Stimulated activated CD8-positive, alpha-beta memory T cell treated with anti-CD3 and anti-CD28 coated beads, Interleukin-12 subunit alpha, Interleukin-12 subunit beta, amount 100 ng/mL, for 1 hour (primary cell): ENCODE data around the gene LANCL2.
A peak's percentile ranks its signal among the peaks of the same experiment; 100 is the strongest.
"Not testable (repeated sequence)": the region's sequence is repeated elsewhere in the genome, so short reads cannot be mapped to it uniquely, and the experiment has no call there.

ENCODE experiments used
- DNase-seq: peaks from one replicate; pipeline ENCODE4 v3.0.0-alpha.2; 2020; ENCODE audit warnings: low read depth

The LANCL2 gene

DNA sequence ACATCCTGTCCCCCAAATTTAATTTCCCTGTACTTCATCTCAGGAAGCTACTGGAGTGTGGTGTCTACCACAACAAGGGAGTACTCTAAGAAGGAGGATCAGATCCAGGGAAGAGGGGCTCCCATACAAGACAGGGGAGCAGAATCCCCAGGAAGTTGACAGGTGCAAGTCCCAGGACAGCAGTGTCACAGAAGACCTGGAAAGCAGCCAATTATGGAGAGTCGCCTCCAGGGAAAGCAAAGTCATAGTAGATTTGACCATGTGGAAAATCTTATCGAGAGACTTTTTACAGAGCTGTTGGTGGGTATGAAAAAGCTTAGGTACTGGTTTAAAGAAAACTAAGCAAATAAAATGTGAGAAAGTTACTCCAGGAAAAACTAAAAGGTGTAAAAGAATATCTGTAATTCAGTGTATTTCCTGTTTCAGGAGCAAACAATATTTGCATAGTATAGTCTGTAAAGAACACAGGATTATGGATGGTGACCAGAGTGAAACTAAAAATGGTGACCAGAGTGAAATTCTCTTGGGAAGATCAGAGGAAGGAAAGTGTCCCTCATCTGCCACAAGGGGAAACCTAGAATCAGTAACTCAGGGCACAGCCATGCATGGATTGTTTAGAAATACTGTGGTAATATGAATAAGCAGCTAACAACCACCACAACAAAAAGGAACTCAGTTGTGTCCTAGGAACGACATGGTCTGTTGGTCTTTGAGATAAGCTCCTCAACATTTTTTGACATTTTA, 44.5 kb downstream of the LANCL2 start:
- DNase-seq, result no peak

DNA sequence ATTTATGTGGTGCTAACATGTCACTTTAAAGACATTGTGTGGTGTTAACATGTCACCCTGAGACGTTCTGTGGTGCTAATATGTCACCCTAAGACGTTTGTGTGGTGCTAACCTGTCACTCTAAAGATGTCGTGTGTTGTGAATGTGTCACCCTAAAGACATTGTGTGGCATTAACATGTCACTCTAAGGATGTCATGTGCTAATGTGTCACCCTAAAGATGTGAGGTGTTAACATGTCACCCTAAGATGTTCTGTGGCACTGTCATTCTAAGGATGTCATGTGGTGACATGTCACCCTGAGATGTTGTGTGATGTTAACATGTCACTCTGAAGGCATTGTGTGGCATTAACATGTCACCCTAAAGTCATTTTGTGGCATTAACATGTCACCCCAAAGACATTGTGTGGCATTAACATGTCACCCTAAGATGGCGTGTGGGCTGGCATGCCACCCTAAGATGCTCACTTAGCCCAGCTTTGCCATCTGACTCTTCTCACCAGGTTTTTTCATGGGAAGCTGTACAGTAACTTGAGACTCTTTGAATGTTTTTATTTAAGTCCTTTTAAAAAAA, 45.6 kb downstream of the LANCL2 start:
- no peak for DNase-seq

- DNase-seq, result no peak
Measured at GRCh38 chr7:55411844-55412243, 46.7 kb downstream of the LANCL2 start.

DNA sequence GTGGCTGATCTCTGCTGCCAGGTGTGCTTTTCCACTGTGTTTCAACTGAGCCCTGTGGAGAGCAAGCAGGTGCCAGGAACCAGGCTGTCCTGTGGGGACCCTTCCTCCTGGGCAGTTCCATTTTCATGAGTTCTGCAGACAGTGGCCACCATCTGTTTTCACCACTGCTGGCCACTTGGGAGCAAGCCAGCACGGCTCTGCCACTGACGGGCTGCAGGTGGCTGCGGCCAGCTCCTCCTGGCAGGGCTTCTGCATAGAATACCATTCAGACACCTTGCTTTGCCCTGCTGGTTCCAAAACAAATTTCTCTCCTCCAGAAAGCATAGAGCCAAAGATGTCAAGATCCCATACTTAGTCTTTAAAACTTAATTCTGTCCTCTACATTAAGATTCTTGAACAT, 48.3 kb downstream of the LANCL2 start:
- no peak for DNase-seq

DNA sequence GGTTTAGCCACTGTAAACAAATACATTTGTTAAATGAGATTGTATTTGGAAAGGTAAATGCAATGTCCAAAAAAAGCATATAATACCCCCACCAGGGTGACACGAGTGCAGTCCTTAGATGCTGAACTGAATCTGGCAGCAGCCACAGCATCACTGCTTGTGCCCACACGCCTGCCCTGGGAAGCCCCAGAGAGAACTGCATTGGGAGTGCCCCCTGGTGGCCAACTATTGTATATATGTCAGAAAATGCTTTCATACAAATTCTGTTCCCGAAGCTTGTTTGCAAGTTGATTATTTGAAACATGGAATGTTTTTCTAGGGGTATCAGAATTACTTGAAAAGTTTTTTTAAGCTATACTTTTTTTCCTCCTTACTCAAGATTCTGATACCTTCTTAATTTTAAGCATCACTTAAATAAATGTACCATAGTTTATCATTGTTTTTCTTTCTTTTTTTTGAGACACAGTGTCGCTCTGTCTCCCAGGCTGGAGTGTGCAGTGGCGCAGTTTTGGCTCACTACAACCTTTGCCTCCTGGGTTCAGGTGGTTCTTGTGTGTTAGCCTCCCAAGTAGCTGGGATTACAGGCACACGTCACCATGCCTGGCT, 50.1 kb downstream of the LANCL2 start:
- DNase-seq, result peak; percentile 81

DNA sequence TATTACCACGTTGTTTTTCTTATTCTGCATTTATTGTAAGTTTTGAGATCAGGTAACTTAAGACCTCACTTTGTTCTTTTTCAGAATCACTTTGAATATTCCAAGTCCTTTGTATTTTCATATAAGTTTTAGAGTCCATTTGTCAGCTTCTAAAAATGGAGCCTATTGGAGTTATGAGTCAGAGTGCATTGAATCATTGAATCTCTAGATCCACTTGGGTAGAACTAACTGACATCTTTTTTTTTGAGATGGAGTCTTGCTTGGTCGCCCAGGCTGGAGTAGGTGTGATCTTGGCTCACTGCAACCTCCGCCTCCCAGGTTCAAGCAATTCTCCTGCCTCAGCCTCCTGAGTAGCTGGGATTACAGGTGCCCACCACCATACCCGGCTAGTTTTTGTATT, 52.3 kb downstream of the LANCL2 start:
- DNase-seq, result not testable (repeated sequence)

- DNase-seq, result no peak
Measured at GRCh38 chr7:55420530-55420929, 55.4 kb downstream of the LANCL2 start.

- DNase-seq, result no peak
Measured at GRCh38 chr7:55423277-55423711, 58.2 kb downstream of the LANCL2 start.

DNA sequence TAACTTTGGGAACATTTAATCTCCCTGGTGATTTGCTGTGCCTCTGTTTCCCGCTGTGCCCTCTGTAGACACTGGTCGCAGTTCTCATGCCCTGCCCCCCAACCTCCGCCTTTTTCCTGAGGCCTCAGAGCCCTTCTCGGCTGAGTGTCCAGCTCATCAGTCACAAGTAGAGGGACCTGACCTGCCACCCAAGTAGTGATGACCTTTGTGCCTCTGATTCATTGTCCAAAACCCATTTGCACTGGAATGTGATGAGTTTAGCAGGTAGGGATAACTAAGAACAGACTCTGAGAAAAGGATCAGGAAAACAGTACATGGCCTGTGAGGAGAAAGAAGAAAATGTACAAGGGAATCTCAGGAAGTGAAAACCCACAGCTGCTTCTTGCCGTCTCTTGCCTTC, 58.8 kb downstream of the LANCL2 start:
- DNase-seq, result no peak

DNA sequence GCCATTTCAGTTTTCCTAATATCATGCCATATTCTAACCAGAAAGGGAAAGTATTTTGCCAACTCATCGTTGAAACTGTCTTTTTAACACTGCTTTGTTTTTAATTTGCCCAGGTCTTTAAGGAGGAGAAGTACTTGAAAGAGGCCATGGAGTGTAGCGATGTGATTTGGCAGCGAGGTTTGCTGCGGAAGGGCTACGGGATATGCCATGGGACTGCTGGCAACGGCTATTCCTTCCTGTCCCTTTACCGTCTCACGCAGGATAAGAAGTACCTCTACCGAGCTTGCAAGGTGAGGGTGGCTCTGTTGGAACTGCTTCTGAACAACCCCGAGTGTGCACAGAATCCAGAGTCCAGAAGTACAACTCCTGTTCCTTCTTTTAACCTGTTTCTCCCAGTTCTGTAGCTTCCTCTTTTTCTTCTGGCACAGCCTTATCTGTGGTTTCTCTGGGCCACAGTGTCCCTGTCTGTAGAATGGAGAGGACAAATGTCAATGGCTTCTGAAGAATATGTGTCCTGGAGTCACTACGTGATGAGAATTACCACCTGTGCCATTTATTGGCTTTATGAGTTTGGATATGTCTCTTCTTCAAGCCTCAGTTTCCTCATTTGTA, 60.1 kb downstream of the LANCL2 start:
- no peak for DNase-seq

- no peak for DNase-seq
Measured at GRCh38 chr7:55426676-55427075, 61.5 kb downstream of the LANCL2 start.

DNA sequence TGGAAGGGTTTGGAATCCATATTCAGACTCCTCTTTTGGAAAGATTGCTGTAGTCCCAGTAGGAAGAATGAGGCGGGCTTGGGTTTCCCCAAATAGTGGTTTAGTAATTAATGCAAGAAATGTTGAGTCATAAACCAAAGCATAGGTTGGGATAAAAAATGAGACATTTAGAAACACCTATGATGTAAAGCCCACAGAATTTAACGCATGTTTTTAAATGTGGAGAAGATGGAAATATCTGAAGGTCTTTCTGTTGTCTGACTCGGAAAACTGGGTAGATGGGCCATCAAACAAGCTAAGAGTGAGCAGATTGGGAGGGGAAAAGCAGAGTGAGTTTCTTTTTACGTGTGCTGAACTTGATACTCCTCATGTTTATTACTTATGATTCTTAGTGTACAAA, 62.2 kb downstream of the LANCL2 start:
- DNase-seq, result no peak

- no peak for DNase-seq
Measured at GRCh38 chr7:55427800-55428199, 62.7 kb downstream of the LANCL2 start.

- DNase-seq, result no peak
Measured at GRCh38 chr7:55429835-55430499, 64.8 kb downstream of the LANCL2 start.

- DNase-seq, result no peak
Measured at GRCh38 chr7:55431898-55432297, 66.8 kb downstream of the LANCL2 start.

DNA sequence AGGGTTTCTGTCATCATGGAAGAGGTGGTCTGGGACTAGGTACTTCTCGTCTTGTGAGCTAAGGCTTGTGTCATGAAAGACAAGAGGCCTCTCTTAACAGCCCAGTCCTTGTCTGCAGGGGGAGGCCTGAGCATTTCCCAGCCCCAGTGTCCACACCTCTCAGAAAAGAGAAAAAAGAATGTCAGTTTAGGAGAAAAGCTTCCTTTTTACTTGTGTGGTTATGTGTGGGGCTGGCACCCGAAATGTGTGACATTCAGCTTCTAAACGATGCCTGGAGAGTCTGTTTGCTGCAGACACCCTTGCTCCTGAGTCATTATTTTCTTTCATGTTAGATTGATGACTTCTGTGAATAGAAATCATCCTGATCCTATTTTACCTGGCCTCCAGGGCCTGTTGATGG, 67.4 kb downstream of the LANCL2 start:
- DNase-seq, result no peak

DNA sequence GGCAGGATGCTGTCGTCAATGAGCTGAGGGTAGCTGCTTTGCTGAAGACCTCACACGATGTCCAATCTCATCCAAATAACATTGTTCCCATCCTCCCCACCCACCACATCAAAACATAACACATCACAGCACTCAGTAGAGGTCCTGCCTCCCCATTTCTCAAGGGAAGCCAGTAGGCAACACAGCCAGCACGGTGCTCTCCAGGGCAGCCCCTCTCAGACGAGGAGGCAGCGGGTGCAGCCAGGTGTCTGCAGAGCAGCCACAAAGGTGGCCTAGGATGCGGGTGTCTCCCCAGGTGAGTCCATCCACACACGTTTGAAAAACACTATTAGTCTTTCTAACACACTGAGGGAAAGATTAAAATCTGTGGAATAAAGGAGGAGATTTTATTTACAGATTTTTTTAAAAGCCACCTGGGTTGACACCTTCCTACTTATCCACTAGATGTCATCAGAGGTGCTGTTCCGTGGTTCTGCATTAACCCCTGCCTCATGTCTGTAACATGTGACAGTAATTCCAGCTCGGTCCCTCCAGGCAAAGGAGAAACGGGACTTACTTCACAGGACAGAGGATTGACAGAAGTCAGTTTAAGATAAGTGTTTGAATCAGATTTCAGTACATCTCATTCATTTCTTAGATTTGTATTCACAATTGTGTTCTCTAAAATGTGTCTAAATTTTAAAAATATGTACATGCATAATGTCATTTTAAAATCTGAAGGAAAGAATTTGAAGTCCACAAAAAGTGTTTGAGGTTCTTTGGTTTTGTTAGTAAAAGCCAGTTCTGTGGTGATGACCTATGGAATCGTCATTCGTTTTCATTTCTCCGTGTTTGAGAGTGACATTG, 68.0 kb downstream of the LANCL2 start:
- no peak for DNase-seq

DNA sequence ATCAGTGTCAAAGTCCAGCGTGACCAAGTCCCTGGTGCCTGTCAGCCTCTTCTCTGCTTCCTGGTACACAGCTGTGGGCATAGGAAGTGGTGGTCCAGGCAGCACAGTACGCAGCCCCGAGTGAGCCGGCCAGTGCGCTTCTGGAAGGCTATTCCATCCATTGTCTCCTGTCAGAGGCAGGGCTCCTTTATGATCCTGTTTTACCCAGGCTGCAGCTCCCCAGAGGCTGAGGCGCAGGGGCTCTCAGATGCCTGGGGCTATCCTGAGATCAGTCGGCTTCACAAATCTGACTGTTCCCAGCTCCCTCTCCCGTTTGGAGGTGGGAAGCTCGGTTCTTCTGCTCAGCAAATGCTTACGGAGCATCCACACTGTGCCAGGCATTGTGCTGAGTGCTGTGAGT, 70.3 kb downstream of the LANCL2 start:
- DNase-seq, result no peak

DNA sequence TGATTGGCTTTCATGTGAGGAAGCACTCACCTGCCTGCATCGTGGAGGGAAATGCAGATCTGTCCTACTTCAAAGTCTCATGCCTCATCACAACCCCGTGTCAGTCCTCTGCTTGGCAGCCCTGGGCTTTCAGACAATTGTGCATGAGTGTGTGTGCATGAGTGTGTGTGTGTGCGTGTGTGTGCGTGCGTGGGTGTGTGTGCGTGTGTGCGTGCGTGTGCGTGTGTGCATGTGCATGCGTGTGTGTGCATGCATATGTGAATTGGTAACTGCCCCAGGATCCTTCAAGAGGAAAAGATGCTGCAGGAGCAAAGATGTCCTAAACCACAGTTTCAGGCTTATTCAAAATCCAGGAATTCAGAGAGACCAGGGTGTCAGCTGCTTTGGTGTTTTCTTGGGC, 71.3 kb downstream of the LANCL2 start:
- no peak for DNase-seq

- no peak for DNase-seq
Measured at GRCh38 chr7:55437375-55437774, 72.2 kb downstream of the LANCL2 start.

DNA sequence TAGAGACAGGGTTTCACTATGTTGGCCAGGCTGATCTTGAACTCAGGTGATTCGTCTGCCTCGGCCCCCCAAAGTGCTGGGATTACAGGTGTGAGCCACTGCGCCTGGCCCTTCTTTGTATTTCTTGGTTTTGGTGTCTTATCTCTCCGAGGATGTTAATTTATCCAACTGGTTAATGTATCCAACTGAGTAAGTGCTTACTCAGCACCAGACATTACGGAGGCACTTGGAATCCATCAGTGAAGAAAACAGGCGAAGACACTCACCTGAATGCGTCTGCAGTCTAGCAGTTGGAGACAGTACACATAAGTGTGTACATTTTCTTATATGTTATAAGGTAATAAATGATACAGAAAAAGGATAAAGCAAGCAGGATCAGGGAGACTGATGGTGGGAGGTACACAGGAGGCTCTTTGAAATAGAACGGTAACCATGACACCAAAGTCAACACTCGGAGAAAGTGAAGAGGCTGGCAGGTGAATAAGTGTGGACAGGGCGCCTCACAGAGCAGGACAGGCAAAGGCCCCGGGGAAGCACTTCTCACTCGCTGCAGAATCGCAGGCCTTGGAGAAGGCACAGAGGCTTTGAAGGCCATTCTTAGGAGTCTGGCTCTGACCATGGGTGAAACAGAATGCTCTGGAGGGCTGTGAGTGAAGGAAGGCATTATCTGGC, 73.1 kb downstream of the LANCL2 start:
- DNase-seq, result no peak
